ENCODE measurements around the gene ZNF423. TPM values are rescaled to one million over a fixed set of nuclear protein-coding genes. Genes with fewer than 3 reads are reported as not detected.

The ZNF423 gene
- polyA plus RNA-seq, 1 donor from 2014 or later, result 4.5 TPM

GRCh38 chr16:49650603-49651002 lies 205.3 kb downstream of the ZNF423 start:
- no peaks in the 10 kb centered on the region for H3F3A ChIP-seq (ENCODE audit: insufficient read depth, low read length, poor library complexity, severe bottlenecking)
- H3K9me3 ChIP-seq (ENCODE audit: low read length), result no peaks in the 10 kb centered on the region
- no peak overlapping the region for H3K9ac ChIP-seq (ENCODE audit: low read length)
- H3K4me2 ChIP-seq (ENCODE audit: low read length), result no peak overlapping the region
- TF ChIP-seq RAD21 (conservative IDR thresholded peaks at IDR 0.05), result no peak
- TF ChIP-seq TAF1 (IDR thresholded peaks at IDR 0.05; ENCODE audit: low read depth), result no peak
- no peak for TF ChIP-seq EZH2 (IDR thresholded peaks at IDR 0.05; ENCODE audit: borderline replicate concordance, insufficient read depth, low read length, poor library complexity, severe bottlenecking)
- no peak for TF ChIP-seq REST (IDR thresholded peaks at IDR 0.05; ENCODE audit: borderline replicate concordance)
- no peak for TF ChIP-seq CTCF (IDR thresholded peaks at IDR 0.05; ENCODE audit: poor library complexity, severe bottlenecking)
- TF ChIP-seq EP300 (conservative IDR thresholded peaks at IDR 0.05; ENCODE audit: poor library complexity, severe bottlenecking), result no peak
- no peak for TF ChIP-seq POLR2AphosphoS5 (IDR thresholded peaks at IDR 0.05)
- TF ChIP-seq SMC3 (conservative IDR thresholded peaks at IDR 0.05; ENCODE audit: poor library complexity), result no peak
- no peak for TF ChIP-seq MXI1 (conservative IDR thresholded peaks at IDR 0.05; ENCODE audit: poor library complexity, severe bottlenecking)
- H3K79me2 ChIP-seq (replicated peaks; ENCODE audit: insufficient read depth, low read length), result no peaks in the 10 kb centered on the region
- H3K4me3 ChIP-seq (ENCODE audit: low read length), result no peak overlapping the region
- H4K20me1 ChIP-seq (ENCODE audit: insufficient read depth), result no peaks in the 10 kb centered on the region
- no peaks in the 10 kb centered on the region for H3K27me3 ChIP-seq (ENCODE audit: insufficient read depth, low read depth, low read length)
- H3K27ac ChIP-seq (ENCODE audit: low read length), result no peak overlapping the region
- no peak overlapping the region for H2AFZ ChIP-seq (ENCODE audit: low read depth, low read length)
- H3K36me3 ChIP-seq (ENCODE audit: insufficient read depth, low read length), result peaks cover 6% of the 10 kb centered on the region
- no peaks in the 10 kb centered on the region for H3K9me2 ChIP-seq (ENCODE audit: insufficient read depth, low read length)

- no peak overlapping the region for H3K9ac ChIP-seq (ENCODE audit: low read length)
- no peaks in the 10 kb centered on the region for H3F3A ChIP-seq (ENCODE audit: insufficient read depth, low read length, poor library complexity, severe bottlenecking)
- H3K9me3 ChIP-seq (ENCODE audit: low read length), result no peaks in the 10 kb centered on the region
- H2AFZ ChIP-seq (ENCODE audit: low read depth, low read length), result no peak overlapping the region
- H3K27ac ChIP-seq (ENCODE audit: low read length), result no peak overlapping the region
- no peaks in the 10 kb centered on the region for H4K20me1 ChIP-seq (ENCODE audit: insufficient read depth)
- no peaks in the 10 kb centered on the region for H3K27me3 ChIP-seq (ENCODE audit: insufficient read depth, low read depth, low read length)
- H3K4me3 ChIP-seq (ENCODE audit: low read length), result no peak overlapping the region
- no peak overlapping the region for H3K4me2 ChIP-seq (ENCODE audit: low read length)
- H3K9me2 ChIP-seq (ENCODE audit: insufficient read depth, low read length), result no peaks in the 10 kb centered on the region
- H3K36me3 ChIP-seq (ENCODE audit: insufficient read depth, low read length), result peaks cover 6% of the 10 kb centered on the region
- H3K79me2 ChIP-seq (replicated peaks; ENCODE audit: insufficient read depth, low read length), result no peaks in the 10 kb centered on the region
- TF ChIP-seq TAF1 (IDR thresholded peaks at IDR 0.05; ENCODE audit: low read depth), result no peak
- TF ChIP-seq SMC3 (conservative IDR thresholded peaks at IDR 0.05; ENCODE audit: poor library complexity), result no peak
- TF ChIP-seq REST (IDR thresholded peaks at IDR 0.05; ENCODE audit: borderline replicate concordance), result no peak
- no peak for TF ChIP-seq EP300 (conservative IDR thresholded peaks at IDR 0.05; ENCODE audit: poor library complexity, severe bottlenecking)
- TF ChIP-seq CTCF (IDR thresholded peaks at IDR 0.05; ENCODE audit: poor library complexity, severe bottlenecking), result no peak
- no peak for TF ChIP-seq POLR2AphosphoS5 (IDR thresholded peaks at IDR 0.05)
- TF ChIP-seq MXI1 (conservative IDR thresholded peaks at IDR 0.05; ENCODE audit: poor library complexity, severe bottlenecking), result no peak
- TF ChIP-seq RAD21 (conservative IDR thresholded peaks at IDR 0.05), result no peak
- TF ChIP-seq EZH2 (IDR thresholded peaks at IDR 0.05; ENCODE audit: borderline replicate concordance, insufficient read depth, low read length, poor library complexity, severe bottlenecking), result no peak
Observed at GRCh38 chr16:49649013-49649765, 206.7 kb downstream of the ZNF423 start.
